GM21717 (cell line): Measurements from ENCODE around the gene DNHD1.

Experiments
- ATAC-seq: cut with Tn5 transposase; IDR thresholded peaks from one replicate; pipeline ENCODE4 v1.9.1; 2021; ENCODE audit warnings: mild to moderate bottlenecking, moderate library complexity; ENCODE audit not compliant: unreplicated experiment

The DNHD1 gene

DNA sequence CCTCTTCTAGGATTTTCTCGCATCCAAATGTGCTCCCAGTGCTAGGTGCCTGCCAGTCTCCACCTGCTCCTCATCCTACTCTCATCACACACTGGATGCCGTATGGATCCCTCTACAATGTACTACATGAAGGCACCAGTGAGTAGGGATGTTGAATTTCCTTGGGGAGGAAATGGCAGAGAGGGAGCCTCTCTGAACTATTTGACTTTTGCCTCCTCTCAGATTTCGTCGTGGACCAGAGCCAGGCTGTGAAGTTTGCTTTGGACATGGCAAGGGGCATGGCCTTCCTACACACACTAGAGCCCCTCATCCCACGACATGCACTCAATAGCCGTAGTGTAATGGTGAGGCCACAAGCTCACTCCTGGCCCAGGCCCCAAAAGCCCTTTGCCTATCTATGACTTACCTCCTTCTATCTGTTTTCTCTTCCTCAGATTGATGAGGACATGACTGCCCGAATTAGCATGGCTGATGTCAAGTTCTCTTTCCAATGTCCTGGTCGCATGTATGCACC is 112.5 kb downstream of the DNHD1 start:
- no peak for ATAC-seq

DNA sequence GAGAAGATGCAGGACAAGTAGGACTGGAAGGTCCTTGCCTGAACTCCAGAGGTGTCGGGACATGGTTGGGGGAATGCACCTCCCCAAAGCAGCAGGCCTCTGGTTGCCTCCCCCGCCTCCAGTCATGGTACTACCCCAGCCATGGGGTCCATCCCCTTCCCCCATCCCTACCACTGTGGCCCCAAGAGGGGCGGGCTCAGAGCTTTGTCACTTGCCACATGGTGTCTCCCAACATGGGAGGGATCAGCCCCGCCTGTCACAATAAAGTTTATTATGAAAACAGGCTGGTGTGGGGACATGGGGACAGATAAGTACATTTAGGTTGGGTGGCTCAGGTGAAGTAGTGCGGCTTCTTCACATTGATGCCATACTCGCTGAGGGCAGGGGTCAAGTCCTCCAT is 113.5 kb downstream of the DNHD1 start:
- ATAC-seq, result no peak

DNA sequence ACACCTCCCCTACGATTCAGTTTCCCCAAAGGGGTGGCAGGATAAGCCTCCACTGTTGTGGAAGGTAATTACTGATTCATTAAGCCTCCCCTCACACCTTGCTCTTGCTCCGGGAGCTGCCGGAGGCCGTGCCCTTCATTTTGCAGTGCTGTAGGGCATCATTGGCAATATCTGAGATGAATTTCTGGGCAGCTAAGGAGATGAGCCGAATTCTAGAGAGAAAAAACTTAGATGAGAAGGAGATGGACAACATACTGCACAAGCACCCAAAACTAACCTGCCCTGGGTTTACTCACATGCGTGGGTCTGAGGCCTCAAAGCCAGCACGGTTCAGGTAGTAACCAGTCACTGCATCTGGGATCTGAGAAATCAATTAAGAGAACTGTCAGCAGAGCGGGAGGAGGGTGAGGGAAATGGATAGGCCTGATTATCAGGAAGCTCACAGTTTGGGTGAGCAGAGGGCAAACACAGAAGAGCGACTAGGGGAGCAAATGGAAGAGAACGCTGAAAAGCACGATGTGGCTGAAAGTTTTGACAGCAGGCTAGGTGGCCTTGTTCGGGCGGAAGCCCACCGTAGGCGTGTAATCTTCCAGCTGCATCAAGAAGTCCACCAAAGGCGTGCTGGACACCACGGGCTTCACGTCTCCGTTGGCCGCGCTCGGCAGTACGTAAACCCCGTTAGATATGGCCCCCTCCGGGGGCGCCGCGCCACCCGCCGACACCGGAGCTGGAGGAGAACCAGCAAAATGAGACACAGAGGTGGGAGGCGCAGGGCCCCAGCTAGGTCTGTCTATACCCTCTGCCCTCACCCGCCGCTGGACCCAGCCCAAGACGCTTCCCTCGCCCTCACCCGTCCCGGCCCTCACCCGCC is 114.2 kb downstream of the DNHD1 start:
- no peak for ATAC-seq

DNA sequence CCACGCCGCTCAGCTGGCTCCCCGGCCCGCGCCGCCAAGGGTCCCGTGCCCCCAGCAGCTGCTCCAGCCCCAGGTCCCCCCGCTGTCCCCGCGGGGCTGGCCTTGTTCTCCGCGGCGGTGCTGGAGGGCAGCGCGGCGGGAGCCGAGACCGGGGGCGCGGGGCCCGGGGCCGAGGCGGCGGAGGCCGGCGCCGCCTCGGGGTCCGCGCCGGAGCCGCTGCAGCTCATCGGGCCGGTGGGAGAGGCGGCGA is 114.8 kb downstream of the DNHD1 start:
- ATAC-seq, result peak; percentile 8

DNA sequence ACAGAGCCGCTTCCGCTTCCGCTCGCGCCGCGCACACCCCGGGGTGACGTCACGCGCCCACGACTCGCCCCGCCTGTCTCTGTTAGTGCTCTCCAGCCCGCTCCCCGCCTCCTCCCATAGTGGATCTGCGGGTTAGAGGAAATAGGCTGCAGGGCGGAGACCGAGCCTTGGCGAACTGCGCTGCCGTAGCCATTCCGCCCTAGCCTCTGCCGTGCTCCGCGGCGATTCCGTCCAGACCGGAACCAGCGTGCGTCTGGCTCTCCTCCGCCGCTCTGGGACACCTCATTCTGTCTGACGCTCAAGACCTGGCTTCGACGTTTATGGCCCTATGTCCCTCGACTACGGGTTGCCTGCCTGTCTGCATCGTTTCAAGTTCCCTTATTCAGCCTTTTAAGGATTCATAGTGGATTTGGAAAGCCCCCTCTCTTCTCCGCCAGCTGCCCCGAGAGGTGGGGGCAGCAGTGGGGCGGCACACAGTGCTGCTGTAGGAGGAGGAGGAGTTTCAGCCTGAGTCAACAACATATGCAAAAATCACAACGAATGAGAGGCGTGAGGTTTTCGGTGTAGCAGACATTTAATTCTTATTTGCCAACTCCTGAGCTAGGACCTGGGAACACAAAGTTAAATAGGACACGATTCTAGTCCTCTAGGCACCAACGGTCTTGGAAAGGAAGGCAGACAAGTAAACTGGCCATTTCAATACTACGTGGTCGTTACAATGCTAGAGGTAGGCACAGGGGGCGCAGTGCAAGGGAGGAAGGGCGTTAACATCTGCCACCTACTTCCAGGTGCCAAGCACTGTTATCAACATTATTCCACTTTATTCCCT is 115.3 kb downstream of the DNHD1 start, which contains the start of gene TAF10:
TSS of gene TAF10 (minus strand) at position 4 of the 829 bp plus-strand sequence. CDS start 27 bp downstream, outside the sequence.
- ATAC-seq, result peak; percentile 88

DNA sequence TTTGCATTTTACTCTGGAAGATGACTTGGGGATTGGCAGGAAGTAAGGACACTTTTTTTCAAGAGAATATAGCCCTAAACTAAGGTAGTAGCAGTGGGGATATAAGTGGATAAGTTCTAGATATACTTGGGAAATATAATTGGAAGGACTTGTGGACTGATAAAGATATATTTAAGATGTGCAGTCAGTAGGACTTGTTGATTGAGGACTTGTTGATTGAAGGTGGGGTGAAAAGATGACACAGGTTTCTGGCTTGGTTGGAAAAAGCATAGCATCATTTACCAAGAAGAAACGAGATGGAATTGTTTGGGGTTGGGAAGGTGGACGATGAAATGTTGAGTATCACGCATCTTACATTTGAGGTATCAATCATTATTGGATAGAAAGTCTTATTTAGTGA is 116.4 kb downstream of the DNHD1 start:
- no peak for ATAC-seq

DNA sequence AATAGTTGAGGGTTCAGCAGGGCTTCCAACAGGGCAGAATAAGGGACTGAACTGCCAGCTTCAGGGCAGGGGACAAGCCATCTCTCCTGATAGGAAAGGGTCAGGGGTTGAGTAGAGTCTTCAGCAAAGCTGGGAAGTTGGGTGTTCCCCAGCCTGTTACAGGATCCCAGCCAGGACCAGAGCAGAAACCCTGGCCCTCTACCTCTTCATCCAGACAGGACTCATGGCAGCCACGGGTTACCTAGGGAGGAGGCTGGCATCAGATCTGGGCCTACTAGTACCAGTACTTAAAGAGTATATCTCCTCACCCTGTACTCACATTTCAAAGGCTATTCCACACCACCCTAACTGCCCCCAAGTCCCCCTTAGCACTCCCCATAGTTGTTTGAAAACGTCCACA is 117.4 kb downstream of the DNHD1 start:
- no peak for ATAC-seq

DNA sequence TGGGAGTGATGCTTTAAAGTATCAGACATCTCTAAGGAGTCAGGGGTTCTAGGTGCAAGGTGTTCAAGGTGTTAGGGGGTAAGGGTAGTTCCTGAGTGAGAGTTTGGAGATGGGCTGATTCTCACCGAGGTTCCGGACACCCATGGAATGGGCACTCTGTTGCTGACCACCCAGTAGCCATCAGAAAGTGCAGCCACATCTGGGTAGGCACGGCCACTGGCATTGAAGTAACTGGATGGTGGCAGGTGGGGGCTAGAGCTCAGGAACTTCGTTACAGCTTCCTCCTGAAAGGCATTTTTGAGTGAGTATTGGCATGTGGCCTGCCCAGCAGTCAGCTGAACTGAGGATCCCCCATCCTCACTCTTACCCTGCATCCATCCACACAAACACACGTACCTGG is 118.0 kb downstream of the DNHD1 start:
- ATAC-seq, result no peak

DNA sequence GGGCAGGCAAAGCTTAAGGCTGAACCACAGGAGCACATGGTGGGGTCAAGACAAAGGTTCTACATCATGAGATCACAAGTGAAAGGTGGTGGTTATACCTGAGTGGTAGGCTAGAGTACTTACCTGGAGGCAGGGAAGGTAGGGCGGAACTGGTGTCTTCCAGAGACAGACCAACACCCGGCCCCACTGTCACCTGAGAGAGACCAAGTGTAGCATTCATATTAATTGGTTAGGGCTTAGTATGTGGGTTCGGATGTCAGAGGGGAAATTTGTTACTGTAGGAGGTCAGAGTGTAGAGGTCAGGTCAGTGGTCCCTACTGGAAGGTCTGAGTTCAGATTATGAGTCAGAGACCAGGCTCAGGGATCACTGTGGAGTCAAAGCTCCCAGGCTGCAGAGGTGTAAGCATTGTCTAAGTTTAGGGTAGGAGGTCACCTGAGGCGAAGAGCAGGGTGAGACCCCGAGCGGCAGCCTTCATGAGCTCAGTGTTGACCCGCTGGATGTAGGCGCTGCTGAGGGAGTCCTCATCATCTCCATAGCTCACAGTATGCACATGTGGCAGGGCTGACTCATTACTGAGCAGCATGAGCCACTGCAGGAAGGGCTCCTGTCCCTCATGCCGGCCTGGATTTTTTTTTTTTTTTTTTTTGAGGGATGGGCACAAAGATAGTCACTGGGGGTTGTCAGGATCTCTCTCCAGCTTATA is 119.0 kb downstream of the DNHD1 start:
- no peak for ATAC-seq

DNA sequence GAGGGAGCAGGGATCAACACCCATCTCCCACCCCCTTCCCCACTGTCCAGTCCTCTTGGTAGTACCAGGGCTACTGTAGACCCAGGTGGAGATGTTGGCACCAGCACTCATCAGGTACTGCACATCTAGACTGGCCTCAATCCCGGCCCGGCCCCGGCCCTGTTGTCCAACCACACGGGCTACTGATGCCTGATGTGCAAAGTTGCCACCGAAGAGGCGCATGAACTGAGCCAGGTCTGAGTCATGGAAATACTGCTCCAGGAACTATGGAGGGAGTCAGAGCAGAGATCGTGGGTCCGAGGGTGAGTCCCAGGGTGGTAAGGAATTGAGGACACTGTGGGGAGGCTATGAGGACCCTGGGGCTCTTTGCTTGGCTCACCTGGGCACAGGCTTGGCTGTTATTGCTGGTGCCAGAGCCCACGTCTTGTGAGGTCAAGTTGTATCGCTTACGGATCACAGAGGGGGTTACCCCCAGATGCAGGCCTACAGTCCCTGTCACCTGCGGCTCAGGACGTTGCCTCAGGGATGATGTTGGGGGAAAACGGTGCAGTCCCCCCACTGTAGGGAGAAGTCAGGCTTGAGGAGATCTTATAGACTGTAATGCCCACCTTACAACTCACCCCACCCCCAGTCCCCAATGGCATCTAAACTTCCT is 119.6 kb downstream of the DNHD1 start:
- no peak for ATAC-seq

DNA sequence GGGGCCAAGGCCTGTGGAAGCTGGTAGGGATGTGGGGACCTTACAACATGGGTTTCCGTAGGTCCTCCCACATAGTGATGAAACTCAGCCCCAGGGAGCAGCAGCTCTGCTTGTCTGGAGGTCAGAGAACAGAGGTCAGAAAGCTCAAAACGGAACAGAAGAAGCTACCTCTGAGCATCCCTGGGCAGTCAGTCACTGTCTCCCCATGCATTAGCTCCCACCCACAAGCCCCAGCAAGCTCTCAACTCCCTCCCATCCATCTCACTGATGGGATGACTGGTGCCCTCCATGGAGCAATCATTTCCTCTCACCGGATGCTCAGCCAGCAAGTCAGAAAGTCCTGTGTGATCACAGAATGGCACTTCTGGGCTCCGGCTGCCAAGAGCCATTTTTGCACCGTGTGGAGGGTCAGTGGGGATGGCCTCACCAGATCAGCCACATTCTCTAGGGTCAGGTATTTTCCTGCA is 120.3 kb downstream of the DNHD1 start:
- ATAC-seq, result no peak

DNA sequence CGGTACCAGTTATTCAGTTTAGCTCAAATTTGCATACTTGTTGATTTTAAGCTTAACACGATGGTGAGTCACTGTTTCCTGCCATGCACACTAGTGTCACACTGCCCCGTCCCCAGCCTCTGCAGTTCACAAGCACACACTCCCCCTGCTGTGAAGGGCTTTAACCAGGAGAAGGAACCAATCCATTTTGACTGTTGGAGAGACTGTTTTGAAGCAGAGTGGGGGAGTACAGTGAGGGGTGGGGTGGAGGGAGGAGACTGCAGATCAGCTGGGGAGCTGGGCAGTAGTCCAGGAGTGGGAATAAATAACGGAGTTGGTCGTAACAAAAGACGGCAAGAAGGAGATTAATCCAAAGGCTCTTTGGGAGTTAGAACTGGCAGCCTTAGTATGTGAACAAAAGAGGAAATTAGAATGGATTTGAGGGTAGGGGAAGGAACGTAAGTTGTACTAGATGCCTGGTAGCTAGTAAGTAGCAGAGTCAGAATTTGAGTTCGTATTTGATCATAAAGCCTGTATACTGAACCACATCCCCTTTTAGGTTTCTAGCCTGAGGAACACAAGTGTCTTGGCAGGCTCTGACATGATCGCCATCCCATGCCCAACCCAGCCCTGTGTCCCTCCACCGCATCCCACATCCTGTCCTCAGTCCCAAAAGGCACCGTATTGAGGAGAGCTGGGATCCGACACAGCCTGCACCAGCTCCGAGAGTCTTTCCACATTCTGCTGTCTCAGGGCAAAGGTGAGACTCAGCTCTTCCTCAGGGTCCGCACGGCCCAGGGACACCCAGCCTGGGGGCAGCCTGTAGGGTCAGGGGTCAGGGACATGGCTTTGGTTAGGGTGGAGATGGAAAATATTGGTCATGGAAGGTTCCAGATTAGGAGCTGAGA is 121.3 kb downstream of the DNHD1 start:
- ATAC-seq, result no peak

DNA sequence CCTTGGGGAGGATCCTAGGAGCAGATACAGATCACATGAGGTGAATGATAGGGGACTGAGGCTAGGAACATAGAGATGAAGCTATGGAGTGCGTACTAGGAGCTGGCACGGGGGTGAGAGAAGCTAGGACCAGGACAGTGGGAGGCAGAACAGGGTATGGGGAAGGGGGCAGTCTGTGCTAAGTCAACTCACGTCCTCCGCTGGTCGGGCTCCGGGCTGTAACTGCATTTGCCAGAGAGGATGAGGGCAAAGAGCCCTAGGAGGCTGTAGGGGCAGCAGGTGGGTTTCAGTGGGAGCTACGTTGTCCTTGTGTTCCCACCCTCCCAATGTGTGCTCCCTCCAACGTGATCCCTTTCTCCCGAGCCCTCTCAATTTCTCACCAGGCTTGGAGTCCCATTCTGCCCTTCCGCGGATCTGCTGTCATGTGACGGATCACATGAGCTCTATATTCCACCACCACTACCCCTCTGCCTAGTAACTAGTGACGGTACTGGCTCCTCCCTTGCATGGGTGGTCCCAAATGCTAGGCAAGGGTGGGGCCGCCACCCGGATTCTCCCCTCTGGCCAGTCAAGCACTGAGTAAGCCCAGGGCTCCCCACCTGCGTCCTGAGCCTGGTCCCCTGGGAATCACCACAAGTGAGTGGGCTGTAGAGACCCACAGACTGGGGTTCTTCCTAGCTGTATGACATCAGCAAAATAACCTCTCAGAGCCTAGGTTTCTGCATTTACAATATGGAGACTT is 122.1 kb downstream of the DNHD1 start, which contains the start of gene TPP1:
TSS of gene TPP1 (minus strand) at position 419 of the 742 bp plus-strand sequence. CDS start at position 397, 22 bp downstream.
- peak; percentile 97 for ATAC-seq

DNA sequence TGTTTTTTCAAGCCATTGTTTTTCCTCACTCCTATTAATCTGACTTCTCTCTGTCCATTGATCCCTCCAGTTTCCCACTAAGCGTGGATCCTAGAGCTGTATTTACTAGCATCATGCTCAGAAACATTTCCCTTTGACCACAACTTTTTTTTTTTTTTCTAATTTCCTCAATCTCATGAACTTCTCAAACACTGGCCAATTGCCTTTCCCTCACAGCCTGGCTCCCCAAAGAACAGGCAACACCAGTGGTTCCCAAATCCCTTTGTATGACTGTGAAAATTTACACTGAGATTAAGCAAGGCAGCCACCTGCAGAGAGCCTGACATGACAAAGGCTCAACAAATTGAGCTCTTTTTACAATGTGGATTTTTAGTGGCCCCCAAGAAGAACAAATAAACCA is 123.6 kb downstream of the DNHD1 start:
- ATAC-seq, result no peak
